ENCODE data around the gene MXRA5.
"Not testable (repeated sequence)": the region's sequence is repeated elsewhere in the genome, so short reads cannot be mapped to it uniquely, and the experiment has no call there.

MXRA5 gene

DNA sequence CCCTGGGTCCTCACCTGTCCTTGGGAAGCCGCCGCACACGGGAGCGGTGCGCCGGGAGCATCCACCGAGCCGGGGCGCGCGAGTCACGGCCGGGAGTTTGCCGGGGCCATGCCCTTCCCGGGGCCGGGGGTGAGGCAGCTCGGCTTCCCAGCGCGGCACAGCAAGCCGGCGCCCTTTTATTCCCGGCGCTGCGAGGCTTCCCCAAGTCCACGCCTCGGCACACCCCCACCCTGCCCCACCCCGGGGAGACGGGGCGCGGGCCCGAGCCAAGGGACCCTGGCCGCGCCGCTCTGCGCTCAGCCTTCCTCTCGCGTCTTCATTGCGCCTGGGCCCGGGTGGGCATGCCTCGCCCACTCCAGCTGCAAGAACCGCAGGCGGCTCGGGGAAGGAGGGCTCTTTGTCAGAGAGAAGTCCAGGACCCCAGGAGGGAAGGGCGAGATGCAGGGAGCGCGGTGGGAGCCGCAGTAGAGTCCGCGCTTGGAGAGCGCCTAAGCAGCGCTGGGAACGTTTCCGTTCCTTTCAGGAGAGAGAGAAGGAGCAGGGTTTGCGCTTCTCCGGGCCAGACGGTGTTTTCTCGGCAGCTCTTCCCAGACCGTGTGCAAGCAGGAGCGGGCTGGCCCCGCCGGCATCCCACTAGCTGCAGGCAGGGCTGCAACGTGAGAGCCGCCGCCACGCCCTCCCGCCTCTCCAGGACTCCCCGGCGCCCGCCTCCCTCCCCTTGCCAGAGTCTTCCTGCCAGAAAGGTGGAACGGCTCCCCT, at the start of gene MXRA5:
Gene MXRA5, minus strand, starts transcription at position 152 of the 759 bp plus-strand sequence. CDS start 2,819 bp downstream, outside the sequence.
- DNase-seq (ENCODE audit: low read depth in 2 of 3, low spot score in 2 of 3): no peak

GRCh38 chrX:3393581-3394111, 47.2 kb upstream of the MXRA5 start:
- no peak for DNase-seq (ENCODE audit: low read depth in 2 of 3, low spot score in 2 of 3)

GRCh38 chrX:3393178-3393577, 46.7 kb upstream of the MXRA5 start:
- DNase-seq (ENCODE audit: low read depth in 2 of 3, low spot score in 2 of 3): no peak

- no peak for DNase-seq (ENCODE audit: low read depth in 2 of 3, low spot score in 2 of 3)
Measured at GRCh38 chrX:3388457-3388856, 42.0 kb upstream of the MXRA5 start.

DNA sequence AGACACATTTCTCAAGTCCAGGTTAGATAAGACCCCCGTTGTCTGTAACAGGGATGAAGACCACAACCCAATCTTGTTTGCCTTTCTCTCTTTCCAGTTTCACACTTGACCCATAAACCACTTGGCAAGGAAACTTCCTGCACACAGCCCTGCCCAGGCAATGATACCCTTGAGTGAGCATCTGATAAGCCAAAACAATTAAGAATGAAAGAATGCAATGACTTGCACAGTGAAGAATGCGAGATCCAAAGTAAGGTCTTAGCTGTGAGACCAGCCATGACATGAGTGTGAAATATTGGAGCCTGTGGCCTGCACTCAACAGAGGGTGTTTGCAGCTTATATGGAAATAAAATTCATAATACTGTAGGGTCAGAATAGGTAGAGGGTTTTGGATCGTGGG, 37.9 kb upstream of the MXRA5 start:
- DNase-seq (ENCODE audit: low read depth in 2 of 3, low spot score in 2 of 3): no peak

DNA sequence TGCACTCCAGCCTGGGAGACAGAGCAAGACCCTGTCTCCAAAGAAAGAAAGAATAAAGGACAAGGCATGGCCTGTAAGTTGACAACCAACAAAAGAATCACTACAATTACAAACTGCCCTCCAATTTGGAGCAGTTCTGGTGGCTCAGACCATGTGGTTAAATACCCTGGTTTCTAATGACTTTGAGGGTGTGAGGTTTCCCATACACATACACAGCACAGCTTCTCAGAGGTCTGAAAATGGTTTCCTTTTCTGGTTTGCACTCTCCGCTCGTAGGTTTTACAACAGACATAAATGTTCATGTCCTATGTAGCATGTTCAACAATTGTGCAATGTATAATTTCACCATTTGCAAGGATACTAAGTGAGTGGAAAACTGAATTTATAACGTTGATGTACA, 34.2 kb upstream of the MXRA5 start:
- no peak for DNase-seq (ENCODE audit: low read depth in 2 of 3, low spot score in 2 of 3)

DNA sequence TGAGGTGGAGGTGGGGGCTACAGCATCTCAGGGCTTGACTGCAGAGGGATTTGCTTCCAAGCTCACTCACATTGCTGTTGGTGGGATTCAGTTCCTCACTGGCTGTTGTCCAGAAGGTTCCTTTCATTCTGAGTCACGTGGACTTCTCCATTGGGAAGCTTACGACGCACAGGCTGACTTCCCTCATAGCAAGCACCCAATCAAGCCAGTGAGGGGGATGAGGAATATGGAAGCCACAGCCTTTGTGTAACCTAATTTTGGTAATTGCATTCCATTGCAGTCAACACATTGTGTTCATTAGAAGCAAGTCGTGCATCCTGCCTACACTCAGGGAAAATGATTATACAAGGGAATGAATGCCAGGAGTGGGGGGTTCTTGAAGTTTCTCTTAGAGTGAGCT, 32.7 kb upstream of the MXRA5 start:
- no peak for DNase-seq (ENCODE audit: low read depth in 2 of 3, low spot score in 2 of 3)

GRCh38 chrX:3378156-3378555, 31.7 kb upstream of the MXRA5 start:
- no peak for DNase-seq (ENCODE audit: low read depth in 2 of 3, low spot score in 2 of 3)

DNA sequence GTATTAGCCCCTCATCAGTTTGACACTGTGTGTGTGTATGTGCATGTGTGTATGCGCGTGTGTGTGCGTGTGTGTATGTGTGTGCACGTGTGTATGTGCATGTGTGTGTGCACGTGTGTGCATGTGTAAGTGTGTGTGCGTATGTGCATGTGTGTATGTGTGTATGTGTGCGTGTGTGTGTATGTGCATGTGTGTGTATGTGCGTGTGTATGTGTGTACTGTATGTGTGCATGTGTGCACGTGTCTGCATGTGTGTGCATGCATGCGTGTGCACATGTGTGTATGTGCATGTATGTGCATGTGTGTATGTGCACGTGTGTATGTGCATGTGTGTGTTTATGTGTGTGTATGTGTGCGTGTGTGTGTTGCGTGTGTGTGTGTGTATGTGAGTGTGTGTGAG, 31.1 kb upstream of the MXRA5 start:
- no peak for DNase-seq (ENCODE audit: low read depth in 2 of 3, low spot score in 2 of 3)

- not testable (repeated sequence) for DNase-seq (ENCODE audit: low read depth in 2 of 3, low spot score in 2 of 3)
Measured at GRCh38 chrX:3375878-3376508, 29.5 kb upstream of the MXRA5 start.

DNA sequence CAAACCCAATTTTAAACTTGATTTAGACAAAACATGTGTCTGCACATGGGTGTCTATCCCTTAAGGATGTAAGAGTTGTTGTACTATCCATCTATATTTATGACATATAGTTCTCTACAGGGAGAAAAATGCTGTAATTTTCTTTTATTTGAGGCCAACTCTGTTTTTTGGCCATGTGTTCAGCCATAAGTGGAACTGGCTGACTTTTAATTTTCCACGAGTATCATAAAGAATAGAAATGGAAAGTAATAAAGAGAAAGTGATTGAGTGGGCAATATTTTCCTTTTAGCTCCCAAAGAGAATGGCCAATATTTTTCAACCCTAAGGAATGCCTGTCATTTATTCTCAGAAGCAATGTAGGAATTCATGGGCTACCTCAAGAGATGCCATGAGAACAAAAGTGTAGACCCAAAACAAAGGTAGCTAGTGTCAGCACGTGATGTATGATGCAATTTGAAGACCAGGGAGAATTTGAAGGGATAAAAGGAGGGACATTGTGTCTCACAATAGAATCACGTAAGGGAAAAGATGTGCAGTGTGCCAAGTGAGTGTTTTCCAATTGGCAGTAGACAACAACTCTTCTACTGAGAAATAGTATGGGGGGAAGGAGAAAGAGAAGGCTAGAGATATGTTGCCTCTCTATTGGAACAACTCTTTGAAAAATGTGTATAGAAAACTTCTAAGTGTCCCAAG, 27.8 kb upstream of the MXRA5 start:
- no peak for DNase-seq (ENCODE audit: low read depth in 2 of 3, low spot score in 2 of 3)

GRCh38 chrX:3371163-3371562, 24.7 kb upstream of the MXRA5 start:
- DNase-seq (ENCODE audit: low read depth in 2 of 3, low spot score in 2 of 3): no peak

- no peak for DNase-seq (ENCODE audit: low read depth in 2 of 3, low spot score in 2 of 3)
Measured at GRCh38 chrX:3370656-3371055, 24.2 kb upstream of the MXRA5 start.

DNA sequence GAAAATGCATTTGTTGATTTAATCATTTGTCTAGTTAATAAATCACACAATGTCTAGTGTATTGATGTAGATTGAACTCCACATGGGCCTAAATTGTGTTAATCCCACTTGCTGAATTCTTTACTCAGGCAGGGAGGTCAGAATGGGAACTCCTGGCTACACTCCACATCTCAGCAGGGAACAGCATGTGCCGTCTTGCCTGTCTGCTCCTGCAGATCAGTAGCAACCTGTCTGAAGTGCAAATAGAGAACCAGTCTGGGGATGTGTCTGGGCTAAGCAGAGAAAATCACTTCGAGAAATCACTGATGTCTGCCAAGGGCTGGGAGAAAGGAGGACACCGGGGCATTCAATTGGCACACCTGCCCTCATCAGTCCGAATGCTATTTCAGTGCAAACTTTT, 16.5 kb upstream of the MXRA5 start:
- no peak for DNase-seq (ENCODE audit: low read depth in 2 of 3, low spot score in 2 of 3)

DNA sequence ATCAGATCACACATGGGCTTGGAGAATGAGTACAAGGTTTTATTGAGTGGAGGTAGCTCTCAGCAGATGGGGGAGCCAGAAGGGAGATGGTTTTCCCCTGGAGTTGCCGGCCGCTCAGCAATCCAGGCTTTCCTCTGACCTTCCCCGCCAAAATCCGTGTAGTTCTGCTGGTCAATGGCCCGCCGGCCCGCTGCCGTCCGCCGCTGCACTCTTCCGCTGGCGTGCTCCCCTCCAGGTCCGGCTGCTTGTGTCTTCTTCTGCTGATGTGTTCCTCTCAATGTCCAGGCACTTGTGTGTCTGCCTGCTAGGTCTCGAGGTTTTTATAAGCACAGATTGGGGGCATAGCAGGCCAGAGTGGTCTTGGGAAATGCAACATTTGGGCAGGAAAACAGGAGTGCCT, 14.4 kb upstream of the MXRA5 start:
- no peak for DNase-seq (ENCODE audit: low read depth in 2 of 3, low spot score in 2 of 3)

GRCh38 chrX:3352741-3353140, 6.3 kb upstream of the MXRA5 start:
- not testable (repeated sequence) for DNase-seq (ENCODE audit: low read depth in 2 of 3, low spot score in 2 of 3)

DNA sequence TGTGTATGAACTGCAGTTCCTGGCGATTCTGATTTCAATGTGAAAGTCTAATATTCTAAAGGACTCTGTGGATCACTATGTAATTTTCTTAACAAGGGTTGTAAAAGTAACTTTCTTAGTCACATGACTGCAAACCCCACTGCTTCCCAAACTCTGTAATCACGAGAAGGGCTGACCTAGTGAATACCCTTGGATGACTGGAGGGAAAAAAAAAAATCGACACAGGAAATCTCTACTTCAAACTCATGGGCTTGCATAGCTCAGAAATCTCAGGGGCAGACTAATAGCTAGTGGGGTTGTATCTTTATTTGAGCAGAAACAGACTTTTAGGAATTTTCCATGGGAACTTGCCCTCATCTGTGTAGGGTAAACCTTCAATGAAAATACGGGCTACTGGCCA, 4.8 kb upstream of the MXRA5 start:
- no peak for DNase-seq (ENCODE audit: low read depth in 2 of 3, low spot score in 2 of 3)

GRCh38 chrX:3348191-3348590, 1.7 kb upstream of the MXRA5 start:
- no peak for DNase-seq (ENCODE audit: low read depth in 2 of 3, low spot score in 2 of 3)

- DNase-seq (ENCODE audit: low read depth in 2 of 3, low spot score in 2 of 3): no peak
Measured at GRCh38 chrX:3345281-3346191, 916 bp downstream of the MXRA5 start.

GRCh38 chrX:3343569-3343968, 2.9 kb downstream of the MXRA5 start:
- not testable (repeated sequence) for DNase-seq (ENCODE audit: low read depth in 2 of 3, low spot score in 2 of 3)

DNA sequence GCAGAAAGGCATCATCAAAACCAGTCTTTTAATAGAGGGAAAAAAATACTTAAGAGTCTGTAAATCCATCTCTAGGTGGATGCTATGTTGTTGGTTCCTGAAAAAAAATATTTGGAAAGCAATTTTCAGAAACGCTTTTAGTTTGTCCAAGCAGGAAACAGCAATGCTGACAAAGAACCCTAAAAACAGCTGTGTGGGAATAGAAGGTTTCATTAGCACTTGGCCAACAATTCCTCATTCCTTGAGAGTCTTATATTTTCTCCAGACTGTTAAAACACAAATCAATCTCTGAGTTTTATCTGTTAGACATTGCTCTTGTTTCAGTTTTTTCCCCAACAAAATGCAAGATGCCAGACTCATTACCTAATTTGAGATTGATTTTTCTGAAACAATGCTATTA, 6.4 kb downstream of the MXRA5 start:
- DNase-seq (ENCODE audit: low read depth in 2 of 3, low spot score in 2 of 3): no peak
